Panc1 (cell line): Measurements from ENCODE around the gene WDR27. TPM values are rescaled to one million over a fixed set of nuclear protein-coding genes. Genes with fewer than 3 reads are reported as not detected.
"Not testable (repeated sequence)": the region's sequence is repeated elsewhere in the genome, so short reads cannot be mapped to it uniquely, and the experiment has no call there.

Experiments
- ATAC-seq: fragments of 200-7000 bp; cut with Tn5 transposase; 2 replicates; pipeline ENCODE4 v1.9.1; 2020; ENCODE audit warnings: mild to moderate bottlenecking, moderate library complexity
- BruUV-seq: library from RNA; stranded (reverse); fragments of 400-500 nt; replicated peaks from 2 replicates; lab custom pipeline; 2021; lab: Mats Ljungman, UMichigan
- CTCF ChIA-PET: fragments of 300-600 bp; sonication (Branson Sonifier 250); formaldehyde crosslinking; loops from one replicate; lab custom pipeline; 2022; ENCODE audit warnings: antibody characterized with exemption; lab: Charles Lee
- POLR2A ChIA-PET: fragments of 300-600 bp; sonication (Branson Sonifier 250); formaldehyde crosslinking; loops from one replicate; lab custom pipeline; 2022; ENCODE audit warnings: antibody characterized with exemption; lab: Charles Lee
- DNase-seq: peaks from one replicate; pipeline ENCODE4 v3.0.0-alpha.2; 2010; ENCODE audit warnings: low read depth, low spot score
- H3K27ac ChIP-seq: 2 replicates; pipeline ENCODE4 v1.5.1; 2011; ENCODE audit warnings: mild to moderate bottlenecking, low read length, inconsistent platforms
- H3K27me3 ChIP-seq: fragments of 200-500 bp; sonication (Bioruptor generic); 2 replicates; pipeline ENCODE4 v1.6.0; 2014; ENCODE audit warnings: low read length, inconsistent platforms; ENCODE audit not compliant: control insufficient read depth, insufficient read depth
- H3K36me3 ChIP-seq: fragments of 200-500 bp; sonication (Bioruptor generic); 2 replicates; pipeline ENCODE4 v1.5.1; 2014; ENCODE audit warnings: inconsistent platforms, mild to moderate bottlenecking, low read length, moderate library complexity; ENCODE audit not compliant: control insufficient read depth, insufficient read depth
- H3K4me1 ChIP-seq: 2 replicates; pipeline ENCODE4 v1.5.1; 2011; ENCODE audit warnings: inconsistent platforms, mild to moderate bottlenecking, low read length, moderate library complexity; ENCODE audit not compliant: control insufficient read depth, insufficient read depth
- H3K4me3 ChIP-seq, 2 experiments: 2 replicates each; pipeline ENCODE4 v1.5.1; 2011 to 2012; ENCODE audit warnings: low read depth in 2 of 2, low read length in 2 of 2, mild to moderate bottlenecking in 2 of 2, inconsistent platforms in 1 of 2, moderate library complexity in 1 of 2
- H3K9me3 ChIP-seq: fragments of 200-500 bp; sonication (Bioruptor generic); 2 replicates; pipeline ENCODE4 v1.5.1; 2014; ENCODE audit warnings: low read depth, mild to moderate bottlenecking, inconsistent platforms, low read length, moderate library complexity; ENCODE audit not compliant: control insufficient read depth, insufficient read depth
- CTCF ChIP-seq: fragments of 450-650 bp; IDR thresholded peaks from 2 replicates; pipeline ENCODE4 v1.5.1; 2017; ENCODE audit warnings: mild to moderate bottlenecking
- POLR2AphosphoS5 ChIP-seq: IDR thresholded peaks from 2 replicates; pipeline ENCODE4 v1.6.1; 2012; ENCODE audit warnings: mild to moderate bottlenecking, low read depth, low read length, moderate library complexity
- SIN3A ChIP-seq: IDR thresholded peaks from 2 replicates; pipeline ENCODE4 v1.6.1; 2012; ENCODE audit warnings: low read depth, mild to moderate bottlenecking, low read length, moderate library complexity, borderline replicate concordance; ENCODE audit not compliant: insufficient read depth
- TCF7L2 ChIP-seq: IDR thresholded peaks from 2 replicates; pipeline ENCODE4 v1.6.1; 2011; ENCODE audit warnings: mild to moderate bottlenecking, low read depth, low read length, inconsistent platforms
- in situ Hi-C: cut with HindIII; loops from 2 replicates; pipeline ENCODE4 v1.10.0; 2016; ENCODE audit warnings: low sequenced_read_pairs, low pct_unique_long_range_greater_than_20kb
- intact Hi-C: fragments of 100-400 bp; cut with micrococcal nuclease; formaldehyde crosslinking; loops from one replicate; pipeline ENCODE4 v1.10.0; 2022; ENCODE audit not compliant: unreplicated experiment
- total RNA-seq: library from RNA; stranded (reverse); gene quantifications from one replicate; pipeline ENCODE4 v1.2.1, GENCODE V29; 2021; ENCODE audit not compliant: unreplicated experiment
- TF ChIP-seq, protein P1 (sequence below), 2 experiments: IDR thresholded peaks; 2 replicates each; pipeline ENCODE4 v1.6.1; 2011 to 2012; ENCODE audit warnings: low read depth in 2 of 2, control low read depth in 1 of 2, low read length in 1 of 2, mild to moderate bottlenecking in 1 of 2, moderate library complexity in 1 of 2; ENCODE audit not compliant: insufficient read depth in 1 of 2

Gene WDR27
- total RNA-seq, 1 experiment from 2014 or later, result 56.3 TPM

DNA sequence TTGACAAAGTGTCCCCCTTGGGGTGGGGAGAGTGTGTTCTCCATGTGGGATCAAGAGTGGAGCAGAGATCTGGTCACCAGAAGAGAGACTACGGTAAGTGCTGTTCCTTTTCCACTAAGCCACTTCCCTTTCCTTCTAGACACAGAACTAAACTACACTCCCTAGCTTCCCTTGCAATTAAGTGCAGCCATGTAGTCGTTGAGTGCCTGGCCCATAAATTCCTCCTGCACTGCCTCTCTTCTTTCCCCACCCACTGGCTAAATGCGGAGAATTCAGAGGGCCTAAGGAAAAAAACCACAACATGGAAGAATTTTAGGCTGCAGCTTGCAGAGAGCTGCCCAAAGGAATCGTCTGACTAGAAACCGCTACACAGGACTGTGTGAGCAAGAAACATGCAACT, 1.5 kb downstream of the WDR27 start:
- TF ChIP-seq TCF7L2 (no peak), SIN3A (no peak), CTCF (no peak), POLR2AphosphoS5 (no peak)
- TF ChIP-seq, protein P1, sequence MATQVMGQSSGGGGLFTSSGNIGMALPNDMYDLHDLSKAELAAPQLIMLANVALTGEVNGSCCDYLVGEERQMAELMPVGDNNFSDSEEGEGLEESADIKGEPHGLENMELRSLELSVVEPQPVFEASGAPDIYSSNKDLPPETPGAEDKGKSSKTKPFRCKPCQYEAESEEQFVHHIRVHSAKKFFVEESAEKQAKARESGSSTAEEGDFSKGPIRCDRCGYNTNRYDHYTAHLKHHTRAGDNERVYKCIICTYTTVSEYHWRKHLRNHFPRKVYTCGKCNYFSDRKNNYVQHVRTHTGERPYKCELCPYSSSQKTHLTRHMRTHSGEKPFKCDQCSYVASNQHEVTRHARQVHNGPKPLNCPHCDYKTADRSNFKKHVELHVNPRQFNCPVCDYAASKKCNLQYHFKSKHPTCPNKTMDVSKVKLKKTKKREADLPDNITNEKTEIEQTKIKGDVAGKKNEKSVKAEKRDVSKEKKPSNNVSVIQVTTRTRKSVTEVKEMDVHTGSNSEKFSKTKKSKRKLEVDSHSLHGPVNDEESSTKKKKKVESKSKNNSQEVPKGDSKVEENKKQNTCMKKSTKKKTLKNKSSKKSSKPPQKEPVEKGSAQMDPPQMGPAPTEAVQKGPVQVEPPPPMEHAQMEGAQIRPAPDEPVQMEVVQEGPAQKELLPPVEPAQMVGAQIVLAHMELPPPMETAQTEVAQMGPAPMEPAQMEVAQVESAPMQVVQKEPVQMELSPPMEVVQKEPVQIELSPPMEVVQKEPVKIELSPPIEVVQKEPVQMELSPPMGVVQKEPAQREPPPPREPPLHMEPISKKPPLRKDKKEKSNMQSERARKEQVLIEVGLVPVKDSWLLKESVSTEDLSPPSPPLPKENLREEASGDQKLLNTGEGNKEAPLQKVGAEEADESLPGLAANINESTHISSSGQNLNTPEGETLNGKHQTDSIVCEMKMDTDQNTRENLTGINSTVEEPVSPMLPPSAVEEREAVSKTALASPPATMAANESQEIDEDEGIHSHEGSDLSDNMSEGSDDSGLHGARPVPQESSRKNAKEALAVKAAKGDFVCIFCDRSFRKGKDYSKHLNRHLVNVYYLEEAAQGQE (IDR thresholded peaks at IDR 0.05; ENCODE audit: insufficient read depth in 1 of 2, low read depth in 2 of 2, low read length in 1 of 2), result no peak
- Histone ChIP-seq H3K36me3 (peaks cover 31% of the 10 kb centered on the region), H3K4me1 (peaks cover 32% of the 10 kb centered on the region), H3K27ac (peak overlapping the region; percentile 97), H3K4me3 (peak overlapping the region in 1 of 2 experiments; percentile 100; a peak in 2 of 4 replicates), H3K9me3 (no peaks in the 10 kb centered on the region; the same call in 1 of the 2 replicates), H3K27me3 (no peaks in the 10 kb centered on the region)
- intact Hi-C loops (loop anchor here (5.0 kb wide), 1 partner anchor 743 kb away; no protein-coding TSS in a partner anchor), in situ Hi-C loops (no loop called here)
- no peak for DNase-seq
- no peak for ATAC-seq
- ChIA-PET POLR2A (no interaction called here), CTCF (no interaction called here)
- BruUV-seq, result no TSS peak

- POLR2A ChIA-PET, H3K27ac ChIP-seq, in situ Hi-C loops, DNase-seq, CTCF ChIA-PET, H3K27me3 ChIP-seq, H3K36me3 ChIP-seq, H3K9me3 ChIP-seq, ATAC-seq, intact Hi-C loops, H3K4me3 ChIP-seq, BruUV-seq: not testable (repeated sequence)
- peaks cover 11% of the 10 kb centered on the region for H3K4me1 ChIP-seq
Observed at GRCh38 chr6:169697115-169697514, 4.7 kb downstream of the WDR27 start.

- no TSS peak for BruUV-seq
- intact Hi-C loops, result no loop called here
- H3K27me3 ChIP-seq, result no peaks in the 10 kb centered on the region
- CTCF ChIA-PET, result no interaction called here
- H3K9me3 ChIP-seq, result no peaks in the 10 kb centered on the region; the same call in 1 of the 2 replicates
- ATAC-seq (no peak), DNase-seq (no peak)
- H3K4me1 ChIP-seq, result peaks cover 1% of the 10 kb centered on the region
- POLR2A ChIA-PET, result no interaction called here
- no peak overlapping the region for H3K27ac ChIP-seq
- TF ChIP-seq CTCF (no peak), POLR2AphosphoS5 (no peak), TCF7L2 (no peak), SIN3A (no peak)
- TF ChIP-seq, protein P1 (IDR thresholded peaks at IDR 0.05; ENCODE audit: insufficient read depth in 1 of 2, low read depth in 2 of 2, low read length in 1 of 2), result no peak
- no peak overlapping the region for H3K4me3 ChIP-seq
- in situ Hi-C loops, result no loop called here
- H3K36me3 ChIP-seq, result 0 out of 2 replicates have a peak, but pooled peaks cover 2% of the 10 kb centered on the region
Observed at GRCh38 chr6:169695131-169695530, 6.7 kb downstream of the WDR27 start.
